Aorta (tissue), 5 donors: ENCODE results near the gene DCXR. TPM values are rescaled to one million over a fixed set of nuclear protein-coding genes. Genes with fewer than 3 reads are reported as not detected.

Experiments used
- ATAC-seq: fragments of 200-7000 bp; cut with Tn5 transposase; one replicate; pipeline ENCODE4 v1.9.1; 2022; ENCODE audit warnings: moderate library complexity; ENCODE audit not compliant: low FRiP score
- DNase-seq, 2 donors: peaks; one replicate each; pipeline ENCODE4 v3.0.0-alpha.2; 2020
- H3K27ac ChIP-seq, 2 donors: one replicate each; pipeline ENCODE4 v1.5.1; 2013; ENCODE audit warnings: low read length in 2 of 2, mild to moderate bottlenecking in 2 of 2, moderate library complexity in 2 of 2, control low read depth in 1 of 2, inconsistent platforms in 1 of 2, low read depth in 1 of 2
- H3K27me3 ChIP-seq, 2 donors: one replicate each; pipeline ENCODE4 v1.6.1; 2013; ENCODE audit warnings: control low read depth in 1 of 2, low read length in 1 of 2, mild to moderate bottlenecking in 1 of 2, moderate library complexity in 1 of 2; ENCODE audit not compliant: insufficient read depth in 2 of 2, control insufficient read depth in 1 of 2
- H3K36me3 ChIP-seq, 2 donors: one replicate each; pipeline ENCODE4 v1.6.1; 2013; ENCODE audit warnings: control low read depth in 1 of 2, low read length in 1 of 2, mild to moderate bottlenecking in 1 of 2; ENCODE audit not compliant: insufficient read depth in 2 of 2, control insufficient read depth in 1 of 2
- H3K4me1 ChIP-seq, 2 donors: one replicate each; pipeline ENCODE4 v1.6.1; 2013; ENCODE audit warnings: low read length in 2 of 2, control low read depth in 1 of 2, mild to moderate bottlenecking in 1 of 2, moderate library complexity in 1 of 2; ENCODE audit not compliant: insufficient read depth in 2 of 2, control insufficient read depth in 1 of 2
- H3K4me3 ChIP-seq, 2 donors: one replicate each; pipeline ENCODE4 v1.5.1; 2013; ENCODE audit warnings: low read length in 2 of 2, control low read depth in 1 of 2, mild to moderate bottlenecking in 1 of 2
- H3K9me3 ChIP-seq: one replicate; pipeline ENCODE4 v1.6.1; 2013; ENCODE audit warnings: mild to moderate bottlenecking, low read length; ENCODE audit not compliant: control insufficient read depth
- WGBS, 2 donors: extraction: QIAGEN DNeasy Blood & Tissue Kit; methylation state at CpG; one replicate each; pipeline ENCODE4 v1.1.7; 2013; 5-methylcytosine and 5-hydroxymethylcytosine counted together
- intact Hi-C, 2 donors: fragments of 100-400 bp; cut with DNase I; formaldehyde crosslinking; loops; one replicate each; pipeline versions ENCODE4 v1.14.2 to v1.15.0; 2022
- polyA plus RNA-seq, 2 donors: library from polyadenylated mRNA; stranded (reverse); fragments of 200-250 nt; gene quantifications; one replicate each; pipeline ENCODE4 v1.2.3, GENCODE V29; 2013
- total RNA-seq, 2 donors: library from RNA; stranded (reverse); fragmentation: NEBNext Ultra II Directional; extraction: Animal tissue kit (Norgen Biotek cat#: 25700); gene quantifications; one replicate each; pipeline ENCODE4 v1.2.1, GENCODE V29; 2021
- donor health status: healthy with polysubstance abuse.
- donor health status: Bipolar disorder and iron deficiency.
- donor health status: DM: no; HTN: no; CAD: no.
- donor health status: DM: no; HTN: no; CAD: no.
- donor health status: DM: yes; HTN: yes; CAD: no.

The DCXR gene
- total and polyA plus RNA-seq, 4 donors, result 34.9 to 81.0 (median 71.1) TPM

- Histone ChIP-seq H3K27me3 (no peaks in the 10 kb centered on the region), H3K36me3 (no peaks in the 10 kb centered on the region), H3K4me3 (no peak overlapping the region), H3K4me1 (no peaks in the 10 kb centered on the region), H3K27ac (peak overlapping the region in 1 of 2 donors; percentile 8), H3K9me3 (no peaks in the 10 kb centered on the region)
- ATAC-seq (peak; percentile 34), DNase-seq (peak; percentile 77 to 87)
- 27 to 40% methylated on average over 16 to 22 of the region's 22 CpGs for WGBS, 2 donors
- intact Hi-C loops, result no loop called here
These were observed 24.2 kb downstream of the DCXR start for GRCh38 chr17:82013341-82013740.

GRCh38 chr17:82012640-82013295, 24.7 kb downstream of the DCXR start:
- no peaks in the 10 kb centered on the region for H3K4me1 ChIP-seq
- no peak overlapping the region for H3K4me3 ChIP-seq
- H3K9me3 ChIP-seq, result no peaks in the 10 kb centered on the region
- H3K27ac ChIP-seq, result peak overlapping the region in 1 of 2 donors; percentile 8
- WGBS, 2 donors, result 66 to 73% methylated on average over 16 to 19 of the region's 19 CpGs
- no peak for ATAC-seq
- no peak for DNase-seq
- no peaks in the 10 kb centered on the region for H3K36me3 ChIP-seq
- no peaks in the 10 kb centered on the region for H3K27me3 ChIP-seq
- intact Hi-C loops, result no loop called here

- WGBS, 2 donors, result 86 to 92% methylated on average over 18 to 20 of the region's 20 CpGs
- H3K27me3 ChIP-seq, result no peaks in the 10 kb centered on the region
- H3K4me3 ChIP-seq, result no peak overlapping the region
- DNase-seq (no peak), ATAC-seq (no peak)
- H3K9me3 ChIP-seq, result no peaks in the 10 kb centered on the region
- no peaks in the 10 kb centered on the region for H3K4me1 ChIP-seq
- no peaks in the 10 kb centered on the region for H3K36me3 ChIP-seq
- intact Hi-C loops, result no loop called here
- H3K27ac ChIP-seq, result peak overlapping the region in 1 of 2 donors; percentile 4
These were observed 25.2 kb downstream of the DCXR start for GRCh38 chr17:82012261-82012639.

GRCh38 chr17:82011617-82012187, 25.8 kb downstream of the DCXR start:
- H3K4me3 ChIP-seq, result no peak overlapping the region
- DNase-seq, result no peak
- H3K27me3 ChIP-seq, result no peaks in the 10 kb centered on the region
- H3K36me3 ChIP-seq, result no peaks in the 10 kb centered on the region
- 93 to 96% methylated on average over 15 to 19 of the region's 19 CpGs for WGBS, 2 donors
- ATAC-seq, result no peak
- no peak overlapping the region for H3K27ac ChIP-seq
- H3K9me3 ChIP-seq, result no peaks in the 10 kb centered on the region
- intact Hi-C loops, result no loop called here
- no peaks in the 10 kb centered on the region for H3K4me1 ChIP-seq

GRCh38 chr17:82010575-82011525, 26.6 kb downstream of the DCXR start:
- DNase-seq (no peak), ATAC-seq (no peak)
- H3K9me3 ChIP-seq, result no peaks in the 10 kb centered on the region
- H3K27me3 ChIP-seq, result no peaks in the 10 kb centered on the region
- H3K27ac ChIP-seq, result no peak overlapping the region
- no peaks in the 10 kb centered on the region for H3K4me1 ChIP-seq
- intact Hi-C loops, result no loop called here
- no peaks in the 10 kb centered on the region for H3K36me3 ChIP-seq
- no peak overlapping the region for H3K4me3 ChIP-seq
- 94% methylated on average over 39 of the region's 39 CpGs for WGBS, 2 donors

GRCh38 chr17:82009413-82009812, 28.1 kb downstream of the DCXR start:
- DNase-seq (no peak), ATAC-seq (no peak)
- Histone ChIP-seq H3K27ac (no peak overlapping the region), H3K27me3 (no peaks in the 10 kb centered on the region), H3K4me3 (no peak overlapping the region), H3K36me3 (no peaks in the 10 kb centered on the region), H3K9me3 (no peaks in the 10 kb centered on the region), H3K4me1 (no peaks in the 10 kb centered on the region)
- intact Hi-C loops, result no loop called here
- WGBS, 2 donors, result 89 to 94% methylated on average over 15 of the region's 15 CpGs

GRCh38 chr17:82008941-82009405, 28.5 kb downstream of the DCXR start:
- Histone ChIP-seq H3K4me1 (no peaks in the 10 kb centered on the region), H3K4me3 (no peak overlapping the region), H3K36me3 (no peaks in the 10 kb centered on the region), H3K27me3 (no peaks in the 10 kb centered on the region), H3K9me3 (no peaks in the 10 kb centered on the region), H3K27ac (no peak overlapping the region)
- no peak for ATAC-seq
- no peak for DNase-seq
- intact Hi-C loops, result no loop called here
- 92 to 93% methylated on average over 26 to 28 of the region's 28 CpGs for WGBS, 2 donors

- 92% methylated on average over 25 to 26 of the region's 26 CpGs for WGBS, 2 donors
- Histone ChIP-seq H3K27me3 (no peaks in the 10 kb centered on the region), H3K9me3 (no peaks in the 10 kb centered on the region), H3K36me3 (no peaks in the 10 kb centered on the region), H3K4me3 (no peak overlapping the region), H3K4me1 (no peaks in the 10 kb centered on the region), H3K27ac (no peak overlapping the region)
- intact Hi-C loops, result no loop called here
- ATAC-seq (no peak), DNase-seq (no peak)
These were observed 29.1 kb downstream of the DCXR start for GRCh38 chr17:82008258-82008940.
